Glomerular visceral epithelial cell (primary cell): ENCODE measurements around the gene TMEM219.
A peak's percentile ranks its signal among the peaks of the same experiment; 100 is the strongest.

Source experiments
- DNase-seq: peaks from one replicate; pipeline ENCODE4 v3.0.0-alpha.2; 2016; ENCODE audit errors: extremely low spot score

The TMEM219 gene

DNA sequence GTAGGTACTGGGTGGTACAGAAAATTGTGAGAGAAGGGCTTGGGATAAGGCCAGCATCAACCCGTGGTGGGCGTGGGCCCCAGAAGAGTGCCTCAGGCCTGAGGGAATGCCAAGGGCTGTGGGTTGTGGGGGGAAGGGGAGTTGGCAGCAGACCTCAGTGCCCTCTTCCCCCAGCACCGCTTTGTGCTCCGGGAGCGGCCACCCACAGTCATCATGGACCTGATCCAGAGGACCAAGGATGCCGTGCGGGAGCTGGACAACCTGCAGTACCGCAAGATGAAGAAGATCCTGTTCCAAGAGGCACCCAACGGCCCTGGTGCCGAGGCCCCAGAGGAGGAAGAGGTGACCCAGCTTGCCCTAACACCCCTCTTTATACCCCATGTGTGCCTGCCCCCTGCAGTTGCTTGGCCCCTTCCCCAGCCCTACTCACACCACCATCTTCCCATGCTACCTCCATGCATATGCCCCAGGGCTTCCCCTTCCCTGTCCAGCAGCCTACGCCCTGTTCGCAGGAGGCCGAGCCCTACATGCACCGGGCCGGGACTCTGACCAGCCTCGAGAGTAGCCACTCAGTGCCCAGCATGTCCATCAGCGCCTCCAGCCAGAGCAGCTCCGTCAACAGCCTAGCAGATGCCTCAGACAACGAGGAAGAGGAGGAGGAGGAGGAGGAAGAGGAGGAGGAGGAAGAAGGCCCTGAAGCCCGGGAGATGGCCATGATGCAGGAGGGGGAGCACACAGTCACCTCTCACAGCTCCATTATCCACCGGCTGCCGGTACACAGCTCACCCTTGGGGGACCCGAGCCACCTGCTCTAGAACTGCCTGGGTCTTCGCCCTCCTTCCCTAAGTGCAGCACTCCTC lies 20.9 kb downstream of the TMEM219 start:
- no peak for DNase-seq

DNA sequence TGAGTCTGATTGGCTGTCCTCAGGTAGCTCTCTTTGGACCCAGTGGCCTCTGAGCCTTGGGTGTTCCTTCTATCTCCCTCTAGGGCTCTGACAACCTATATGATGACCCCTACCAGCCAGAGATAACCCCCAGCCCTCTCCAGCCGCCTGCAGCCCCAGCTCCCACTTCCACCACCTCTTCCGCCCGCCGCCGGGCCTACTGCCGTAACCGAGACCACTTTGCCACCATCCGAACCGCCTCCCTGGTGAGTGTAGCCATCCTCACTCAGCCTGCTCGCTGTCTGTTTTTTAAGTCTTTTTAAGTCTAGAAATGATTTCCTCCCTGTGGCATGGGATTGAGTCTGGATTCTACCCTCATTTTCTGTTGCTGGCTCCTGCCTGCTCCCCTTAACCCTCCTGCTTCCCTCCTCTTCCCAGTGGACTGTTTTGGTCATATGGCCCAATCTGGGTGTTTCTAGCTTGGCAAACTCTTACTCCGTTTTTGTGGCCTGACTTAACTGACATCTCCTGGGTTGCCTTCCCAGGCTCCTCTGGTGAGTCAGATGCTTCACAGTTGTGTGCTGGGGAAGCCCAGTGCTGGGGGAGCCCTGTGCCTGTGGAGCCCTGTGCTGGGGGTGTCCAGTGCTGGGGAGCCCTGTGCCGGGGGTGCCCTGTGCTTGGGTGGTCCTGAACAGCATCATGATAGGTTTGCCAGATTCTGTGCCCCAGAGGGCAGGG lies 21.7 kb downstream of the TMEM219 start:
- no peak for DNase-seq

DNA sequence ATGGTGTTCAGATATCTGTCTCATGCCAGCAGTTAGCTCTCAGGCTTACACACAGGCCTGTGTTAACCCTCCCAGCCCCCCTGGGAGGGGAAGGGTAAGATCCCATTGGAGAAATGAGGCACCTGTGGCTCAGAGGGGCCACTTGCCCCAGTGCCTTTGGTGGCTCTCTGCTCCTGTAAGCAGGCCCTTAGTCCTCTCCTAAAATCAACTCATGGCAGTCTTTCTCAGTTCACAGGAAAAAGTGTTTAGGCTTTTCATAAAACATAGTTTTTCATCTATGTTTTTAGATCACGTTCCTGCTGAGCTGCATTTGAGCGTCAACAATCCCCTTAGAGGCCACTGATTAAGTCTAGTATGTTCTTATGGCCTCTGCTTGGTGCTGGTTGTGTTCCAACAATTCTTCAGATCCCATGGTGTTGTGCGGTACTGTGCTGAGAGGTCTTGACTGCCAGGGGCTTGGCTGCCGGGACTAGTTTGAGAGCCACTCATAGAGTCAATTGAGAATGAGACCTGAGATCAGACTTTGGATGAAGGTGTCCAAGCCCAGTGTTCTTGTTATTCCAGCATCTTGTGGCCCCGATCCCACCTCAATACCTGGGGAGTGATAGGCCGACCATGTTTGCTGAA lies 22.4 kb downstream of the TMEM219 start:
- DNase-seq, result no peak

DNA sequence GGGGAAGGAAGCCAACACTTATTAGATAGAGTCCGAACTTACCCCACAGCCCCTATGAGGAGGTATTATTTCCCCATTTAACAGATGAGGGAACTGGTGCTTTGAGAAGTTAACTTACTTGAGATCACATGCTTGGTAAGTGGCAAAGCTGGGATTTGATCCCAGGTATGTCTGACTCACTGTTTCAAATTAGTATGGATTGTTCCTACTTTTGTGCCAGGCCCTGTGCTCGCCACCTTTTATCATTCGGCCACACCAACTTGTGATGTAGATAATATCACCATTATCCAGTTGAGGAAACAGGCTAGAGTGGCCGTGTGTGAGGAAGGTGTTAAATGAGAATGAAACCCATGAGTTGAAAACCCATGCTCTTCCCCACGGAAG lies 22.9 kb downstream of the TMEM219 start:
- no peak for DNase-seq

DNA sequence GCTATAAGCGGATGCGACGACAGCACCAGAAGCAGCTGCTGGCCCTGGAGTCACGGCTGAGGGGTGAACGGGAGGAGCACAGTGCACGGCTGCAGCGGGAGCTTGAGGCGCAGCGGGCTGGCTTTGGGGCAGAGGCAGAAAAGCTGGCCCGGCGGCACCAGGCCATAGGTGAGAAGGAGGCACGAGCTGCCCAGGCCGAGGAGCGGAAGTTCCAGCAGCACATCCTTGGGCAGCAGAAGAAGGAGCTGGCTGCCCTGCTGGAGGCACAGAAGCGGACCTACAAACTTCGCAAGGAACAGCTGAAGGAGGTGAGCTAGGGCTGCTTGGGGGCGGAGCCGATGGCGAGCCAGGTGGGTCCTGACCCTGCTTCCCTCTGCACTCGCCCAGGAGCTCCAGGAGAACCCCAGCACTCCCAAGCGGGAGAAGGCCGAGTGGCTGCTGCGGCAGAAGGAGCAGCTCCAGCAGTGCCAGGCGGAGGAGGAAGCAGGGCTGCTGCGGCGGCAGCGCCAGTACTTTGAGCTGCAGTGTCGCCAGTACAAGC lies 23.5 kb downstream of the TMEM219 start:
- DNase-seq, result no peak

DNA sequence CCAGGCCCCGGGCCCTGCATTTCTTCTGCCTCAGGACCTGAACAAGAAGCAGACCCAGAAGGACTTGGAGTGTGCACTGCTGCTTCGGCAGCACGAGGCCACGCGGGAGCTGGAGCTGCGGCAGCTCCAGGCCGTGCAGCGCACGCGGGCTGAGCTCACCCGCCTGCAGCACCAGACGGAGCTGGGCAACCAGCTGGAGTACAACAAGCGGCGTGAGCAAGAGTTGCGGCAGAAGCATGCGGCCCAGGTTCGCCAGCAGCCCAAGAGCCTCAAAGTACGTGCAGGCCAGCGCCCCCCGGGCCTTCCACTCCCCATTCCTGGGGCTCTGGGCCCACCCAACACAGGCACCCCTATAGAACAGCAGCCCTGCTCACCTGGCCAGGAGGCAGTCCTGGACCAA lies 24.4 kb downstream of the TMEM219 start:
- no peak for DNase-seq

DNA sequence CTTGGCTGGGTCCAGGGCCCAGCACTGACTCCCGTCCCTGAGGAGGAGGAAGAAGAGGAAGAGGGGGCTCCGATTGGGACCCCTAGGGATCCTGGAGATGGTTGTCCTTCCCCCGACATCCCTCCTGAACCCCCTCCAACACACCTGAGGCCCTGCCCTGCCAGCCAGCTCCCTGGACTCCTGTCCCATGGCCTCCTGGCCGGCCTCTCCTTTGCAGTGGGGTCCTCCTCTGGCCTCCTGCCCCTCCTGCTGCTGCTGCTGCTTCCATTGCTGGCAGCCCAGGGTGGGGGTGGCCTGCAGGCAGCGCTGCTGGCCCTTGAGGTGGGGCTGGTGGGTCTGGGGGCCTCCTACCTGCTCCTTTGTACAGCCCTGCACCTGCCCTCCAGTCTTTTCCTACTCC lies 25.1 kb downstream of the TMEM219 start:
- no peak for DNase-seq

DNA sequence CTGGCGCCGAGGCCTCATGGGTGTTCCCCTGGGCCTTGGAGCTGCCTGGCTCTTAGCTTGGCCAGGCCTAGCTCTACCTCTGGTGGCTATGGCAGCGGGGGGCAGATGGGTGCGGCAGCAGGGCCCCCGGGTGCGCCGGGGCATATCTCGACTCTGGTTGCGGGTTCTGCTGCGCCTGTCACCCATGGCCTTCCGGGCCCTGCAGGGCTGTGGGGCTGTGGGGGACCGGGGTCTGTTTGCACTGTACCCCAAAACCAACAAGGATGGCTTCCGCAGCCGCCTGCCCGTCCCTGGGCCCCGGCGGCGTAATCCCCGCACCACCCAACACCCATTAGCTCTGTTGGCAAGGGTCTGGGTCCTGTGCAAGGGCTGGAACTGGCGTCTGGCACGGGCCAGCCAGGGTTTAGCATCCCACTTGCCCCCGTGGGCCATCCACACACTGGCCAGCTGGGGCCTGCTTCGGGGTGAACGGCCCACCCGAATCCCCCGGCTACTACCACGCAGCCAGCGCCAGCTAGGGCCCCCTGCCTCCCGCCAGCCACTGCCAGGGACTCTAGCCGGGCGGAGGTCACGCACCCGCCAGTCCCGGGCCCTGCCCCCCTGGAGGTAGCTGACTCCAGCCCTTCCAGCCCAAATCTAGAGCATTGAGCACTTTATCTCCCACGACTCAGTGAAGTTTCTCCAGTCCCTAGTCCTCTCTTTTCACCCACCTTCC lies 25.6 kb downstream of the TMEM219 start:
- no peak for DNase-seq

DNA sequence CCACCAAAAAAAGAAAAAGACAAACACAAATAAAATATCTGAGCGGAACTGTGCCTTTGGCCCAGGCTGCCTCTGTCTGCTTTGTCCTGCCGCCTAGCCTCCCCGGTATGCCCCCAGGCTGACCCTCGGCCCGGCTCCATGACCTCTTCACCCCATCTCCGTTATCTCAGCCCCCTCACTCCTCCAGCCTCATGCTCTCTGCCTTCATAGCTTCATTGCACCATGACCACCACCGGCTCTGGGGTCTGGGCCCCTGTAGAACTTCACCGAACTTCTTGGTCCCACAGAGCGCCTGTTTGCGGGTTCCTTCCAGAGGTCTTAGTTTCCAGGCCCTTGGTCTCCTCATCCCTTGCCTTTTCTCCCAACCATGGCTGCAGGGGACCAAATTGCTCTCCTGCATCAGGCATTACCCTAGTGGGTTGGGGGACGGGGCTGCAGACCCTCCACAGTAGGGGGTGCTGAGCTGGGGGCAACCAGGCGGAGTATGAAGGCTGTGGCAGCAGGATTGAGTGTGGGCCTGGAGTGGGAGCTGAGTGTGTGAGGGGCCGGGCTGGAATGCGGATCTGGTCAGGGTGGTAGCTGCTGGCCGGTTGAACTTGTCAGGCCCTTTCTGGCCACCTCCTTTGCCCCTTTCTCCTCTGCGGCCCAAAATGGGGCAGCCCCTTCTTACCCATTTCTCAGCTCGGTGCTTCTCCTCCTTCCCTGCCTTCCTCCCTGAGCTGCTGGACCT lies 26.6 kb downstream of the TMEM219 start:
- no peak for DNase-seq

DNA sequence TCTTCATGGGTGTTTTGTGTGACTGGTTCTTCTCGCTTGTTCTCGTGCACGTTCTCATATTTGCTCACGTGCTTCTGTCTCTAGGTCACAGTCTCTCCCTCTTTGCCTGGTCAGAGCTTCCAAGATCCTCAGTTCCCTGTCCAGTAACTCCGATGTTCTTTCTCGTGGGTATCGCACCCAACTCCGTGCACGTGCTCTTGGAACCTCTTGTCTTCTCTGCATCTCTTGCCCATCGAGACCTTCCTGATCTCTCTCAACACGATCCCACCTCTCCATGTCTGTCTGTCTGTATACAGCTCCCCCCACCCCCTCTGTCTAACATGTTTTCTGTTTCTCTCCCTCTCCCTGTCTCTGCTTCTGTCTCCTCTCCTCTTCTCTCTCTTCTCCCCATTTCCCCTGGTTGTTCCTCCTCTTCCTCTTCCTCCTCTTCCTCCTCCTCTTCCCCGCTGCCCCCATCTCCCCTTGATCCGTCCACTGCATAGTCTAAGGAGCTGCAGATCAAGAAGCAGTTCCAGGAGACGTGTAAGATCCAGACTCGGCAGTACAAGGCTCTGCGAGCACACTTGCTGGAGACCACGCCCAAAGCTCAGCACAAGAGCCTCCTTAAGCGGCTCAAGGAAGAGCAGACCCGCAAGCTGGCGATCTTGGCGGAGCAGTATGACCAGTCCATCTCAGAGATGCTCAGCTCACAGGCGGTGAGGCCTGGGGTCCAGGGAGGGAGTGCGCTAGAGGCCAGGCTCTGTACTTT lies 27.4 kb downstream of the TMEM219 start:
- DNase-seq, result no peak

DNA sequence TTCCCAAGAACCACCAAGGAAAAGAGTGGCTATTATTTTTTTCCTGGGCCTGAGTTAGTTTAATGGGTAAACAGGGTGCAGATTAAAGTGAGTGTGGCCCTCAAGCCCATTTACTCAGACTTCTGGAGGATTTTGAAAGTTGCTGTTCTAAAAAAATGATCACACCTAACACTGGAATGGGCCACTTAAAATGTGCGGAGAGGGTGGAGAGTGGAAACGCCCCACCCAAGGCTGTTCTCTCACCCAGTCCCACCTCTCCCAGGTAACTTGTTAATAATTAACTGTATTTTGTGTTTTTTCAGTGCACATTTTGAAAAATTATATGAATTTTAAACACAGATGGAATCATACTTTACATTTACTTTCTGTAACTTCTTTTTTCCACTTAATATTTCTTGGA lies 28.2 kb downstream of the TMEM219 start:
- DNase-seq, result no peak

DNA sequence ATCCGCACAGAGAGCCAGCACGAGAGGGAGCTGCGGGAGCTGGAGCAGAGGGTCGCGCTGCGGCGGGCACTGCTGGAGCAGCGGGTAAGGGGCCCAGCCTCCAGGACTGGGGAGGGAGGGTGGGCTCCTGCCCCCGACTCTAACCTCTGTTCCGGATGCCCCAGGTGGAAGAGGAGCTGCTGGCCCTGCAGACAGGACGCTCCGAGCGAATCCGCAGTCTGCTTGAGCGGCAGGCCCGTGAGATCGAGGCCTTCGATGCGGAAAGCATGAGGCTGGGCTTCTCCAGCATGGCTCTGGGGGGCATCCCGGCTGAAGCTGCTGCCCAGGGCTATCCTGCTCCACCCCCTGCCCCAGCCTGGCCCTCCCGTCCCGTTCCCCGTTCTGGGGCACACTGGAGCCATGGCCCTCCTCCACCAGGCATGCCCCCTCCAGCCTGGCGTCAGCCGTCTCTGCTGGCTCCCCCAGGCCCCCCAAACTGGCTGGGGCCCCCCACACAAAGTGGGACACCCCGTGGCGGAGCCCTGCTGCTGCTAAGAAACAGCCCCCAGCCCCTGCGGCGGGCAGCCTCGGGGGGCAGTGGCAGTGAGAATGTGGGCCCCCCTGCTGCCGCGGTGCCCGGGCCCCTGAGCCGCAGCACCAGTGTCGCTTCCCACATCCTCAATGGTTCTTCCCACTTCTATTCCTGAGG lies 29.1 kb downstream of the TMEM219 start:
- DNase-seq, result no peak

DNA sequence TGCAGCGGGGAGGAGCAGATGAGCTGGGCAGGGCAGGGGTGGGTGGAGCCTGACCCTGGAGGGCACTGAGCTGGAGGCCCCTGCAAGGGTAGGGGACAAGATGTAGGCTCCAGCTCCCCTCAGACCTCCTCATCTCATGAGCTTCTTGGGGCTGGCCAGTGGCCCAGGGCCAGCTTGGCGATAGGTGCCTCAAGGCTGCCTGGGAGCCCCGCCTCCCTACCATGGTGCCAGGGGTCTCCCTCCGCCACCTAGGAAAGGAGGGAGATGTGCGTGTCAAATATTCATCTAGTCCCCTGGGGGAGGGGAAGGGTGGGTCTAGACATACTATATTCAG lies 29.7 kb downstream of the TMEM219 start:
- no peak for DNase-seq

DNA sequence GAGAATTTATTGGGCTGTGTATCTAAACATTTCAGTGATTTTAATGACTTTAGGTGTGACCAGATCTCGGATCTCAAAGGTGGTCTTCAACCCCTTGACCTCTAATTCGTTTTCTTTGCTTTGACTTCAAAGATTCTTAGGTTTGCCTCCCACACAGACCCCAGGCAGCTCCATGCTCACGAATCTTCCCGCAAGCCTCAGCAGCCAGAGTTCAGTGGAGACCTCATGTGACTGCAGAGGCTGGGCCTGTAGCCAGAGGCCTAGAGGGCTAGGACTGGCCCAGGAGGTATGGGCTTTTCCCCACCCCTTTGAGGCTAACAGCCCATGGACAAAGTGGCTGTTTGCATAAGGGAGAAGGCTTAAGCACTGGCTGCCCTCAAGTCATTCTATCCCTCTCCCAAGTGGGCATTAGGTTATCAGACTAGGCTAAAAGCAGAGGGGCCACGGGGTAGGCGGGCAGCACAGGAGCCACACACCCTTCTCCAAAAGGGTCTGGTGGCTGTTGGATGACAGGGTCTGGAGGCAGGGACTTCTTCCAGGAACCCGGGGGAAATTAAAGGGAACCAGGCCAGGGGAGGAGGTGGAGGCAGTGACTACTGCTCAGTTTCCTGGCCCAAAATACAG lies 30.6 kb downstream of the TMEM219 start:
- no peak for DNase-seq

DNA sequence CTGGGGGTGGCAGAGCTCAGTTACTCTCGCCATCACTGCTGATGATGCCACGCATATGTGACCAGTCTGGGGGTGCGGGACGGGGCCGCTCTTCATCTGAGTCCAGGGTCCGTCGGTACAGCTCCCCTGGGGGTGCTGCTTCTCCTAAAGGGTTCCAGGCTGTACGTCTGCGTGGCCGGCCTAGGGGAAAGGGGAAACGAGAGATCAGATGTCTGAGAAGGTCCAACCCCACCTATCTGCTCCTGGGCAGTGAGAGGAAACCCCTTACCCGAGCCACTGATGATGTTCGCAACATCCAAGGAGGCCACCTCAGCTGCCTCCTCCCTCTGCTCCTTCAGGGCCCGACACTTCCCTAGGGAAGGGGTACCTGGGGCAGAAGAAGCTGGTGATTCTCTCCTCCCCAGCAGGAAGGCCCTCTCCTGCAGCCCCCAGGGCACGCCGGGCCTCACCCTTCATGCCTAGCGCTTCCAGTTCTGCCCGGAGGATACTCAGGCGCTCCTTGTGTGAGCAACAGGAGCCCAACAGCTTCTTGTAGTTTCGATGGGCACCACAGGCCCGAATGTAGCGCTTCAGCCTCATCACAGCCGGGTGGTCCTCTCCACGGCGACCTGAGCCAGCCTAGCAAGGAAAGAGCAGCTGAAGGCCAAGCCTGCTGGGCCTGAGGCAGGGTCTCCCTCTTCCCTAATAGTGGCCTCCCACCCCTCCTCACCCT lies 31.5 kb downstream of the TMEM219 start:
- no peak for DNase-seq

DNA sequence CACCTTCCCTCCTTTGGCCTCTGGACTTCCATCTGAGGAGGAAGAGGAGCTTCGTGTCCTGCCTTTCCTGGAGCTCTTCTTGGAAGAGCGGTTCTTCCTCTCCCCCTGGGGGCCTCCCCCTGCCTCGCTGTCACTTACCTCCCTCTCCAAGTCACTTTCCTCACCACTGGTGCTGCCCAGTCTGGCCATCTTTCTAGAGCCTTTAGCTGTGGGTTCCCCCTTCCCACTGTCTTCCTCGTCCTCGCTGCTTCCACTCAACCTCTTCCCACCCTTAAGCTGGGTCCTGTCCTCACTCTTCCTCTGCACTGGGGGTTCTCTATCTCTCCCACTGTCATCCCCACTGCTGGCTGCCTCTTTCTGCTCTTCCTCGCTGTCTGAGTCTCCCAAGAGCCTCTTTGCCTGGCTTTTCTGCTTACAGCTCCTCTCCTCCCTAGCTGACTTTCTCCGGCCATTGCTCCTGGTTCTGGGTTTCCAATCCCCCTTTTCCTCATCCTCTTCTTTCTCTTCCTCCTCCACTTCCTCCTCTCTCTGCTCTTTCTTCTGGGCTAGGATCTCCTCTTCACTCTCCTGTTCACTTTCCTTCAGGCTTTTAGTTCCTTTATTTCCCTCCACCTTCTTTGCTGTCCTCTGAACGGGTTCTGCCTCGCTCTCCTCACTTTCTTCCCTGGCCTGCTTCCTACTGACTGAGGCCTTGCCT lies 32.2 kb downstream of the TMEM219 start:
- DNase-seq, result no peak

DNA sequence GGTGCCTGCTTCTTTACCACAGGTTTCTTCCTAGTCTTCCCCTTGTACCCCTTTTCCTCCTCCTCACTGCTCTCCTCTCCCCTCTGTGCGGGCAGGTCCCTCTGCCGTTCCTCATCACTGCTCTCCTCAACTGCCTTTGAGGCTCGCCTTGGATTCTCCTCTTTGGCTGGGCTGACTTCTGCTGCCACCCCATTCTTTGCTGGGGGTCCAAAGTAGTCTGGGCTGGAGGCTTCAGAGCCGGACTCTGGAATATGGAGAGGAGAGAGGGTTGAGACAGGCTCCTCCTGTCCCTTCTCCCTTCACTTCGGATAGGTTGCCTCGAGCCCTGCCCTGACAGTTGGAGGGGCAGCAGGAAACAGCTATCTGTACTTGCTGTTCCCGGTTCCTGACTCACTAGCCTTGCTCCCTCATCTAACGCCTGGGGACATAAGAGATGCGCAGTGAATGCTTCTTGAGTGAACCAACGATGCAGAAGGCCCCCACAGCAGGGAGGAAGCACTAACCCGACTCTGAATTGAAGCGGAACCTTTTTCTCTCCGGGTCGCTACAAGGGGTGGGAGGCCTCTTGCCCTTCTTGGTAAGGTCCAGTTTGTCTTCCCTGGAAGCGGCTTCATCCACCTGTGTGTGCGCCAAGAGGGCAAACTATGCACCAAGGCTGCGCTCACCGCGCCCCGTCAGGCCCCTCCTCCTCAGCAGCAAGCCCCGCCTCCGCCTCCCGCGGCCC lies 32.9 kb downstream of the TMEM219 start:
- peak; percentile 25 for DNase-seq
